Gastrocnemius medialis (tissue), 4 donors: ENCODE data around the gene SPACA6.
A peak's percentile ranks its signal among the peaks of the same experiment; 100 is the strongest.

Experiments
- POLR2A ChIP-seq, 2 donors: fragments of 450-650 bp; IDR thresholded peaks; one replicate each; pipeline ENCODE4 v1.6.1; 2017; ENCODE audit warnings: antibody characterized with exemption in 2 of 2, mild to moderate bottlenecking in 2 of 2, moderate library complexity in 2 of 2
- TF ChIP-seq, protein P1 (sequence below), 5 experiments: fragments of 450-650 bp in 3 of 5; fragments of 200-600 bp in 2 of 5; sonication (generic) in 2 of 5; IDR thresholded peaks in 4 of 5; conservative IDR thresholded peaks in 1 of 5; 1 replicate in 4 of 5; 2 replicates in 1 of 5; pipeline ENCODE4 v1.5.1; 2016 to 2019; ENCODE audit warnings: antibody characterized with exemption in 5 of 5, mild to moderate bottlenecking in 3 of 5, moderate library complexity in 3 of 5

DNA sequence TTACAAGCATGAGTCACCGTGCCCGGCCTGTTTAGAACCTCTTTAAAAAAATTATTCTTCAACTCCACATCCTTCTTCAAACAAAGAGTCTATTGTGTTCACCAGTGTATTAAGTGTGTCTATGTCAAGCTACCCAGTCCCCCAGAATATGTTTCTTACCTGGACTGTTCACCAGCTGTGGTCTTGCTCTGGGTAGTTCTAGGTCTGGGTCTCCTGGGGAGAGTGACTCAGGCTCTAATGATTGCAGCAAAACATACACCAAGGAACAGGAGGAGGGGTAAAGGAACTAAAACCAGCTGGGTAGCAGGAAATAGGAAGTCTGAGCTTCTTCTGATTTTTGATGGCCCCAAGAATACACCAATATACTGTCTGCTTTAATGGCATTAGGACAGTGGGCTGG lies 58.5 kb downstream of the SPACA6 start, which contains the start of gene FPR1:
- TF ChIP-seq, protein P1, sequence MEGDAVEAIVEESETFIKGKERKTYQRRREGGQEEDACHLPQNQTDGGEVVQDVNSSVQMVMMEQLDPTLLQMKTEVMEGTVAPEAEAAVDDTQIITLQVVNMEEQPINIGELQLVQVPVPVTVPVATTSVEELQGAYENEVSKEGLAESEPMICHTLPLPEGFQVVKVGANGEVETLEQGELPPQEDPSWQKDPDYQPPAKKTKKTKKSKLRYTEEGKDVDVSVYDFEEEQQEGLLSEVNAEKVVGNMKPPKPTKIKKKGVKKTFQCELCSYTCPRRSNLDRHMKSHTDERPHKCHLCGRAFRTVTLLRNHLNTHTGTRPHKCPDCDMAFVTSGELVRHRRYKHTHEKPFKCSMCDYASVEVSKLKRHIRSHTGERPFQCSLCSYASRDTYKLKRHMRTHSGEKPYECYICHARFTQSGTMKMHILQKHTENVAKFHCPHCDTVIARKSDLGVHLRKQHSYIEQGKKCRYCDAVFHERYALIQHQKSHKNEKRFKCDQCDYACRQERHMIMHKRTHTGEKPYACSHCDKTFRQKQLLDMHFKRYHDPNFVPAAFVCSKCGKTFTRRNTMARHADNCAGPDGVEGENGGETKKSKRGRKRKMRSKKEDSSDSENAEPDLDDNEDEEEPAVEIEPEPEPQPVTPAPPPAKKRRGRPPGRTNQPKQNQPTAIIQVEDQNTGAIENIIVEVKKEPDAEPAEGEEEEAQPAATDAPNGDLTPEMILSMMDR (IDR thresholded peaks at IDR 0.05 in 4 of 5, conservative IDR thresholded peaks at IDR 0.05 in 1 of 5), result no peak
- TF ChIP-seq POLR2A (IDR thresholded peaks at IDR 0.05), result peak in 1 of 2 donors; percentile 25
